Measurements from ENCODE around the gene CMC2. TPM values are rescaled to one million over a fixed set of nuclear protein-coding genes. Genes with fewer than 3 reads are reported as not detected.
A peak's percentile ranks its signal among the peaks of the same experiment; 100 is the strongest.

Gene CMC2
- total RNA-seq, 2 donors from 2014 or later, result 38.9 to 153 TPM

DNA sequence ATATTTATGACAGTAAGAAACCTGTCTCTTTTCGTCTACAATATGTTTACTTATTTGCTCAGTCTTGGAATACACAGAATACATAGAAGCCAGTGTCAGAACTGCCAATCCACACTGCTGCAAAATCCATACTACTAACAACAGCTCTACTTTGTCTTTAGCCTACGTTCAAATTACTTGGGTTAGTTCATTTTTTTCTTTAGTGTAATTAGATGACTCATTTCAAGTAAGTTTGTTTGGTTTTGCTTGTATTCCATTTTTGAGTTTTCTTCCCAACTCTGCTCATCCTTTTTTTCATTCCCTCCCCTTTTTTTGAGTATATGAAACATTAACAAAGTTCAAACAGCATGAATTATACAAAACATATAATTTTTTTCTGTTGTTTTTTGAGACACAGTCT, 16.9 kb downstream of the CMC2 start:
- WGBS, result 5% methylated on average over 2 of the region's 2 CpGs

DNA sequence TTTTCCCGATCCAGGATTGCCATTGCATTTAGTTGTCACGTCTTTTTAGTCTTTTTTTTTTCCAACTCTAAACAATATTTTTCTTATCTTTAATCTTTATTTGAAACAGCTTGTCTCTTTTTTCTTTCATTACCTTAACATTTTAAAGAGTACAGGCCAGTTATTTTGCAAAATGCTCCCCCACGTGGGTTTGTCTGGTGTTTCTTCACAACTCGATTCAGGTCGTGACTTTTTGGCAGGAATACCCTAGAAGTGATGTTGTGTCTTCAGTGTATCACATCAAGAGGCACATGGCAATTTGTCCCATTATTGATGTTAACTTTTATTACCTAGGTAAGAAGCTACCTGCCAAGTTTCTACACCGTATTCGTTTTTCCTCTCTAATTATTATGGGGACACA, 17.9 kb downstream of the CMC2 start:
- H3K4me1 ChIP-seq (replicated peaks), result peaks cover 6% of the 10 kb centered on the region

More for the DNA sequence above, 16.9 kb downstream of the CMC2 start:
- Histone ChIP-seq H3K36me3 (no peaks in the 10 kb centered on the region), H3K27me3 (replicated peaks; ENCODE audit: insufficient read depth) (no peaks in the 10 kb centered on the region), H3K4me3 (no peak overlapping the region), H3K27ac (no peak overlapping the region), H3K9me3 (no peaks in the 10 kb centered on the region), H3K4me1 (replicated peaks) (peaks cover 6% of the 10 kb centered on the region)
- TF ChIP-seq POLR2AphosphoS5 (IDR thresholded peaks at IDR 0.05) (peak; percentile 18), POLR2A (IDR thresholded peaks at IDR 0.05) (no peak)
- TF ChIP-seq, protein P1, sequence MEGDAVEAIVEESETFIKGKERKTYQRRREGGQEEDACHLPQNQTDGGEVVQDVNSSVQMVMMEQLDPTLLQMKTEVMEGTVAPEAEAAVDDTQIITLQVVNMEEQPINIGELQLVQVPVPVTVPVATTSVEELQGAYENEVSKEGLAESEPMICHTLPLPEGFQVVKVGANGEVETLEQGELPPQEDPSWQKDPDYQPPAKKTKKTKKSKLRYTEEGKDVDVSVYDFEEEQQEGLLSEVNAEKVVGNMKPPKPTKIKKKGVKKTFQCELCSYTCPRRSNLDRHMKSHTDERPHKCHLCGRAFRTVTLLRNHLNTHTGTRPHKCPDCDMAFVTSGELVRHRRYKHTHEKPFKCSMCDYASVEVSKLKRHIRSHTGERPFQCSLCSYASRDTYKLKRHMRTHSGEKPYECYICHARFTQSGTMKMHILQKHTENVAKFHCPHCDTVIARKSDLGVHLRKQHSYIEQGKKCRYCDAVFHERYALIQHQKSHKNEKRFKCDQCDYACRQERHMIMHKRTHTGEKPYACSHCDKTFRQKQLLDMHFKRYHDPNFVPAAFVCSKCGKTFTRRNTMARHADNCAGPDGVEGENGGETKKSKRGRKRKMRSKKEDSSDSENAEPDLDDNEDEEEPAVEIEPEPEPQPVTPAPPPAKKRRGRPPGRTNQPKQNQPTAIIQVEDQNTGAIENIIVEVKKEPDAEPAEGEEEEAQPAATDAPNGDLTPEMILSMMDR (IDR thresholded peaks at IDR 0.05), result no peak
- no peak for DNase-seq (ENCODE audit: low spot score)
- intact Hi-C loops (cut with DNase I), result no loop called here

GRCh38 chr16:80986557-80986956, 20.1 kb downstream of the CMC2 start:
- Histone ChIP-seq H3K4me1 (replicated peaks) (peaks cover 6% of the 10 kb centered on the region), H3K36me3 (no peaks in the 10 kb centered on the region), H3K4me3 (no peak overlapping the region), H3K27me3 (replicated peaks; ENCODE audit: insufficient read depth) (no peaks in the 10 kb centered on the region), H3K27ac (no peak overlapping the region), H3K9me3 (no peaks in the 10 kb centered on the region)
- intact Hi-C loops (cut with DNase I), result no loop called here
- DNase-seq (ENCODE audit: low spot score), result no peak
- TF ChIP-seq, protein P1 (IDR thresholded peaks at IDR 0.05), result no peak
- TF ChIP-seq POLR2AphosphoS5 (IDR thresholded peaks at IDR 0.05), result peak; percentile 32
- WGBS, result 60% methylated on average over 2 of the region's 2 CpGs

More for the DNA sequence above, 17.9 kb downstream of the CMC2 start:
- H3K4me3 ChIP-seq, result no peak overlapping the region
- TF ChIP-seq POLR2A (IDR thresholded peaks at IDR 0.05) (no peak), POLR2AphosphoS5 (IDR thresholded peaks at IDR 0.05) (no peak)
- TF ChIP-seq, protein P1 (IDR thresholded peaks at IDR 0.05), result no peak
- no peak overlapping the region for H3K27ac ChIP-seq
- H3K27me3 ChIP-seq (replicated peaks; ENCODE audit: insufficient read depth), result no peaks in the 10 kb centered on the region
- WGBS, result 17% methylated on average over 7 of the region's 7 CpGs
- no peak for DNase-seq (ENCODE audit: low spot score)
- intact Hi-C loops (cut with DNase I), result no loop called here
- H3K9me3 ChIP-seq, result no peaks in the 10 kb centered on the region
- no peaks in the 10 kb centered on the region for H3K36me3 ChIP-seq

- WGBS, result 51% methylated on average over 2 of the region's 2 CpGs
- H3K4me3 ChIP-seq, result no peak overlapping the region
- peaks cover 6% of the 10 kb centered on the region for H3K4me1 ChIP-seq (replicated peaks)
- H3K9me3 ChIP-seq, result no peaks in the 10 kb centered on the region
- H3K27me3 ChIP-seq (replicated peaks; ENCODE audit: insufficient read depth), result no peaks in the 10 kb centered on the region
- H3K36me3 ChIP-seq, result no peaks in the 10 kb centered on the region
- no peak for DNase-seq (ENCODE audit: low spot score)
- intact Hi-C loops (cut with DNase I), result no loop called here
- H3K27ac ChIP-seq, result no peak overlapping the region
- TF ChIP-seq, protein P1 (IDR thresholded peaks at IDR 0.05), result no peak
- TF ChIP-seq POLR2A (IDR thresholded peaks at IDR 0.05), result no peak
- no peak for TF ChIP-seq POLR2AphosphoS5 (IDR thresholded peaks at IDR 0.05)
Observed at GRCh38 chr16:80985611-80986010, 21.1 kb downstream of the CMC2 start.

DNA sequence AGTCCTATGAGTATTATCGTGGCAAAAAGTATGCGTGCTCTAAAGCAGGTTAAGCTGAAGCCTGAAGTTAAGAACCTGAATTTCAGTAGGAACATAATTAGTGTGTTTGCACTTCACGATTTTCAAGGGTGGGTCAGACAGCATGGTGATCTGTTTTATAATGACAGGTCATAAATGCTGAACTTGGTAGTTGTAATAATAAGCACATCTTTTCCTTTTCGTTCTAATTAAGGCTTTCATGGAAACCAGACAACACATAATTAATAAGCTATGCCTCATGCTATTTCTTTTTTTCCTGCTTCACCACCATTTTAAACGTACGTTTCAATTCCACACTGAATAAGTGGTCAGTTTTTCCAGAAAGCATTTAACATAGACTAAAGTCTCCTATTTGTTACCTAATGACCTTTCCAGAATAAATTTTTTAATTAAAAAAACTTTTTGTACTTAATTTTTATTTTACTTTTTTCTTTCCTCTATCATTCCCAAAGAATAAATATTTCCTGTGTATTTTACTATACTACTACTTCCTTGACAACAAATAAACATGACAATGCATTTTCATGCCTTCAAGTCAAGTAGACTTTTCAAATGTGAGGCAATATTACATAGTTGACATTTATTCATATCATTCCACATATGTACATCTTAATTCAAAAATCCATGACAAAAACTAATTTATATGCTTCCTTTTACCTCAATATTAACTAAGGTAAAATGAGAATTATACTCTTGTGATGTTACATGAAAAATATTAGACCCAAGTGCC, 22.4 kb downstream of the CMC2 start:
- Histone ChIP-seq H3K36me3 (no peaks in the 10 kb centered on the region), H3K4me1 (replicated peaks) (peaks cover 6% of the 10 kb centered on the region), H3K27me3 (replicated peaks; ENCODE audit: insufficient read depth) (no peaks in the 10 kb centered on the region), H3K27ac (no peak overlapping the region), H3K4me3 (no peak overlapping the region), H3K9me3 (no peaks in the 10 kb centered on the region)
- DNase-seq (ENCODE audit: low spot score), result no peak
- TF ChIP-seq POLR2AphosphoS5 (IDR thresholded peaks at IDR 0.05) (no peak), POLR2A (IDR thresholded peaks at IDR 0.05) (no peak)
- TF ChIP-seq, protein P1 (IDR thresholded peaks at IDR 0.05), result no peak
- 83% methylated on average over 6 of the region's 6 CpGs for WGBS
- intact Hi-C loops (cut with DNase I), result no loop called here
